ENCODE measurements around the gene ADAMTS2. TPM values are rescaled to one million over a fixed set of nuclear protein-coding genes. Genes with fewer than 3 reads are reported as not detected.

Gene ADAMTS2
- total RNA-seq, 3 donors from 2014 or later (not counting 1 experiment from before 2014, with no cell fraction given), result 0.28 TPM; not detected in 2

DNA sequence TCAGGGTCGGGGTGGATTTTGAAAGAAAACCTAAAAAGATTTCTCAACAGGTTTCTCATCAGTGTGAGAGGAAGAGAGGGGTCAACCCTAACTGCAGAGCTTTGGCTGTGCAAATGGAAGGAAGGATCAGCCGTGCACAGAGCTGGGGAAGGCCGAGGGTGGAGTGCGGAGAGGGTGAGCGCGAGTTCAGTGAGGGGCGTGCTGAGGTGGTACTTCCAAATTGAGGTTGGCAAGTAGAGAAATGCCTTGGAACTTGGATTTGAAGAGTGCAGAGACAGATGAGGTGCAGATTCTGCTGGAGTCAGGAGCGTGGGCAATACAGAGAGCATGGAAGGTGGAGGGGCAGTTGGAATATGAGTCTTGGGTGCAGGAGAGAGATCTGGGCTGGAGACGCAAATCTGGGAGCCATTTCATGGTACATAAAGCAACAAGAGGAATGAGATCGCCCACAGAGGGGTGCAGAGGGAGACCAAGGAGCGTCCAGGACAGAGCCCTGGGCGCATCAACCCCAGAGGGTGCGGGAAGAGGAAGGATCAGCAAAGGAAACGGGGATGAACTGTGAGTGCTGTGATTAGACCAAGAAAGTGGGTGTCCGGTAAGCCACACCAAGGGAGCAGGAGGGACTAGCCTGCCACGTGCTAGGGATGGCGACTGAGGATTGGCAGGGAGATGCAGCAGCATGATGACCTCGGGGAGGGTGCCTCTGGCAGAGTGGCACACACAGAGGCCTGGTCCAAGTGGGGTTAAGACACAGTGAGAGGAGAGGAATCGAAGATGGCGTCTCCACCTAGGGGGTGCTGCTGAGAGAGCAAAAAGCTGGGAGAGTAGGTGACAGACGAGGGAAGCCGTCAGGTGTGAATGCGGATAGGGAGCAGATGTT lies 105.8 kb downstream of the ADAMTS2 start:
- H3K9me3 Mint-ChIP-seq, result no peaks in the 10 kb centered on the region

DNA sequence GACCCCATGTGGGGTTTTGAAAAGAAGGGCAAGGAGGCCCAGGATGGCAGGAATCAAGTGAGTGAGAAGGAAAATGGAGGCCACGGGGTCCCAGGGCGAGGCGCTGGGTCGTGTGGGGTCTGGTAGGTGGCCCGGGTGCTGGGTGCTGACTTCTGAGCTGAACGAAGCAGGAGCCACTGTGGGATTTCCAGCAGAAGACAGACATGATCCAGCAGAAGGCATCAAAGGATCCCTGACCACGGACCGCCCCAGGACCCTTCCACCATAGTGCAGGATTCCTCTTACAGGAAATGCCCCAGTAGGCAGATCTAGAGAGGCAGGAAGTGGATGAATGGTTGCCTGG lies 106.7 kb downstream of the ADAMTS2 start:
- no peaks in the 10 kb centered on the region for H3K4me1 ChIP-seq (ENCODE audit: control insufficient read depth, insufficient read depth, low read length)
- H3K27me3 ChIP-seq (ENCODE audit: control insufficient read depth, insufficient read depth, low read length), result no peaks in the 10 kb centered on the region
- no peak overlapping the region for H3K27ac Mint-ChIP-seq
- H3K4me1 Mint-ChIP-seq, result no peaks in the 10 kb centered on the region
- ATAC-seq, result no peak
- H3K27ac ChIP-seq (ENCODE audit: low read length), result no peak overlapping the region
- DNase-seq, result no peak
- intact Hi-C loops (cut with micrococcal nuclease), result no loop called here
- H3K9me3 ChIP-seq (ENCODE audit: control insufficient read depth, insufficient read depth, low read length), result peaks cover 10% of the 10 kb centered on the region
- H3K36me3 ChIP-seq (ENCODE audit: control insufficient read depth, insufficient read depth, low read length), result no peaks in the 10 kb centered on the region
- no peaks in the 10 kb centered on the region for H3K9me3 Mint-ChIP-seq
- peaks cover 11 to 16% of the 10 kb centered on the region in 2 donors for H3K27me3 Mint-ChIP-seq (ENCODE audit: low read depth in 2 of 2)
- 91% methylated on average over 8 of the region's 8 CpGs for WGBS (ENCODE audit: insufficient coverage)
- H3K4me3 Mint-ChIP-seq, result no peak overlapping the region
- H3K36me3 Mint-ChIP-seq, result no peaks in the 10 kb centered on the region
- no peak overlapping the region for H3K4me3 ChIP-seq (ENCODE audit: low read length)
- TF ChIP-seq CTCF (IDR thresholded peaks at IDR 0.05), result no peak

More for the DNA sequence above, 105.8 kb downstream of the ADAMTS2 start:
- no peaks in the 10 kb centered on the region for H3K4me1 Mint-ChIP-seq
- no peak overlapping the region for H3K27ac Mint-ChIP-seq
- Histone ChIP-seq H3K4me3 (ENCODE audit: low read length) (no peak overlapping the region), H3K9me3 (ENCODE audit: control insufficient read depth, insufficient read depth, low read length) (peaks cover 10% of the 10 kb centered on the region), H3K27me3 (ENCODE audit: control insufficient read depth, insufficient read depth, low read length) (no peaks in the 10 kb centered on the region), H3K27ac (ENCODE audit: low read length) (no peak overlapping the region), H3K4me1 (ENCODE audit: control insufficient read depth, insufficient read depth, low read length) (no peaks in the 10 kb centered on the region), H3K36me3 (ENCODE audit: control insufficient read depth, insufficient read depth, low read length) (no peaks in the 10 kb centered on the region)
- ATAC-seq (no peak), DNase-seq (no peak)
- no peaks in the 10 kb centered on the region for H3K36me3 Mint-ChIP-seq
- intact Hi-C loops (cut with micrococcal nuclease), result no loop called here
- 91% methylated on average over 23 of the region's 23 CpGs for WGBS (ENCODE audit: insufficient coverage)
- H3K27me3 Mint-ChIP-seq (ENCODE audit: low read depth in 2 of 2), result peaks cover 18 to 19% of the 10 kb centered on the region in 2 donors
- no peak for TF ChIP-seq CTCF (IDR thresholded peaks at IDR 0.05)
- H3K4me3 Mint-ChIP-seq, result no peak overlapping the region

DNA sequence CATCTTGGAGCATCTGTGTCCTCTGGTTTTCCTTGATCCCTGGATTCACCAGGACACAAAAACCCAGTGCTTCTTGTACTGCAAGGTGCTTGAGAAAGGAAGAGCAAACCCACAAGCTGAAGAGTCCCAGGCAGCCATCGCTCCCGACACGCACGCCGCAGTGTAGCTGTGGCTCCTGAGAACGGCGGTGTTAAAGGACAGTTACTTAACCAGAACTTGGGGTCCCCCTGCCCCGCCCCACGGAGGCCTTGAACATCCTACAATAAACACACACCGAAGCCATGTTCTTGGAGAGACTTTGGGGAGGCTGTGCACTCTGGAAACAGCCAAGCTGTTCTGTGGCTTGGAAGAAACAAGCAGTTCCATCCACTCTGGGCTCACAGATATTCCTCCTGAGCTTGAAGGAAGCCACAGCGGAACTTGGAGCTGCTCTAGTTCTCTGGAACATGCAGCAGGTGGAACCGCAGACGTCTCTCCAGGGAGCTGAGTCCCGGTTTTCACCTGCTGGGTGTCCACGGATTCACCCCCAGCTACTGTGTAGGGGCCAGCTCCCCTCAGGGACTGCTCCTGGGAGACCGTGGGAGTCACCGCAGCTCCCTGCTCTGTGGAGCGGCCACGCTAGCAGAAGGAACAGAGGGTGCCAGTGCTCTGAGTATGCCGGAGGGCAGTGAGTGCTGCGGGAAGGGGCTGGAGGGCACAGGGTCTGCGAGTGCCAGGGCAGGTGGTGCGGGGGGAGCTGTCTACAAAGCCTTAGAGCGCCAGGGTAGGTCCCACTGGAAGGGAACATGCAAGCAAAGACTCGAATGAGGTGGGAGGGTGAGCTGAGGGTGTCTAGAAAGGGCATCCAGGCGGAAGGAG lies 107.3 kb downstream of the ADAMTS2 start:
- no peaks in the 10 kb centered on the region for H3K36me3 ChIP-seq (ENCODE audit: control insufficient read depth, insufficient read depth, low read length)
- WGBS (ENCODE audit: insufficient coverage), result 90% methylated on average over 26 of the region's 26 CpGs
- no peaks in the 10 kb centered on the region for H3K27me3 ChIP-seq (ENCODE audit: control insufficient read depth, insufficient read depth, low read length)
- H3K4me3 ChIP-seq (ENCODE audit: low read length), result no peak overlapping the region
- no peaks in the 10 kb centered on the region for H3K4me1 Mint-ChIP-seq
- H3K9me3 Mint-ChIP-seq, result no peaks in the 10 kb centered on the region
- H3K27ac Mint-ChIP-seq, result no peak overlapping the region
- H3K27ac ChIP-seq (ENCODE audit: low read length), result no peak overlapping the region
- ATAC-seq (no peak), DNase-seq (peak in 1 of 2 donors; percentile 9)
- no peaks in the 10 kb centered on the region for H3K36me3 Mint-ChIP-seq
- H3K9me3 ChIP-seq (ENCODE audit: control insufficient read depth, insufficient read depth, low read length), result peaks cover 10% of the 10 kb centered on the region
- H3K4me1 ChIP-seq (ENCODE audit: control insufficient read depth, insufficient read depth, low read length), result no peaks in the 10 kb centered on the region
- no peak for TF ChIP-seq CTCF (IDR thresholded peaks at IDR 0.05)
- peaks cover 5 to 16% of the 10 kb centered on the region in 2 donors for H3K27me3 Mint-ChIP-seq (ENCODE audit: low read depth in 2 of 2)
- intact Hi-C loops (cut with micrococcal nuclease), result no loop called here
- no peak overlapping the region for H3K4me3 Mint-ChIP-seq

All from natural killer cell (primary cell).